ENCODE measurements around the gene TMEM82.

GRCh38 chr1:15730936-15731335 is 11.4 kb upstream of the TMEM82 start:
- no peak for TF ChIP-seq POLR2A (IDR thresholded peaks at IDR 0.05)
- no peak for TF ChIP-seq CTCF (IDR thresholded peaks at IDR 0.05)
